Ovary (tissue), 9 donors: ENCODE data around the gene ATXN1. TPM values are rescaled to one million over a fixed set of nuclear protein-coding genes. Genes with fewer than 3 reads are reported as not detected.

Source experiments
- DNase-seq, 5 donors: peaks; one replicate each; pipeline ENCODE4 v3.0.0-alpha.2; 2019 to 2020
- H3K27ac ChIP-seq, 2 donors: fragments of 200-600 bp; one replicate each; pipeline versions ENCODE4 v1.5.1 to v1.8.0; 2019 to 2022
- H3K27me3 ChIP-seq: fragments of 200-600 bp; one replicate; pipeline ENCODE4 v1.8.0; 2022
- H3K36me3 ChIP-seq: fragments of 200-600 bp; sonication (generic); one replicate; pipeline ENCODE4 v1.5.1; 2019
- H3K4me1 ChIP-seq: one replicate; pipeline ENCODE4 v1.8.1; 2013; ENCODE audit warnings: mild to moderate bottlenecking, moderate library complexity; ENCODE audit not compliant: insufficient read depth
- H3K4me3 ChIP-seq: fragments of 200-600 bp; sonication (generic); one replicate; pipeline ENCODE4 v1.5.1; 2017
- H3K9me3 ChIP-seq, 2 donors: fragments of 200-600 bp in 1 of 2; sonication (generic) in 1 of 2; one replicate each; pipeline versions ENCODE4 v1.5.1 to v1.8.1; 2013 to 2019; ENCODE audit warnings: mild to moderate bottlenecking in 1 of 2, moderate library complexity in 1 of 2
- EP300 ChIP-seq: sonication (generic); formaldehyde crosslinking; IDR thresholded peaks from one replicate; pipeline ENCODE4 v1.6.1; 2017; ENCODE audit warnings: antibody characterized with exemption
- POLR2A ChIP-seq: fragments of 450-650 bp; IDR thresholded peaks from one replicate; pipeline ENCODE4 v1.6.1; 2017; ENCODE audit warnings: antibody characterized with exemption, mild to moderate bottlenecking, moderate library complexity
- WGBS, 3 donors: extraction: QIAGEN DNeasy Blood & Tissue Kit in 1 of 3; methylation state at CpG; one replicate each; pipeline versions ENCODE4 v1.1.5 to v1.1.7; 2013 to 2017; 5-methylcytosine and 5-hydroxymethylcytosine counted together
- intact Hi-C, 4 donors: fragments of 100-400 bp; cut with DNase I; formaldehyde crosslinking; loops; one replicate each; pipeline versions ENCODE4 v1.11.0 to v1.15.1; 2022 to 2023
- polyA plus RNA-seq, 2 donors: library from polyadenylated mRNA; stranded (reverse); fragments of 200-250 nt in 1 of 2; fragments of 350-450 nt in 1 of 2; fragmentation: Illumina TruSeq in 1 of 2; extraction: RNeasy Lipid Tissue Mini Kit (QIAGEN cat#74804) in 1 of 2; gene quantifications; one replicate each; pipeline ENCODE4 v1.2.3, GENCODE V29; 2013 to 2014
- total RNA-seq, 7 donors: library from RNA; depleted of rRNA in 2 of 7; stranded (reverse); fragments of >200 nt in 2 of 7; fragmentation: NEBNext Ultra II Directional in 3 of 7; extraction: Animal tissue kit (Norgen Biotek cat#: 25700) in 3 of 7; gene quantifications; one replicate each; pipeline versions ENCODE4 v1.1.0 to v1.2.4, GENCODE V29; 2016 to 2023
- TF ChIP-seq, protein P1 (sequence below), 3 donors: fragments of 450-650 bp in 2 of 3; fragments of 200-600 bp in 1 of 3; IDR thresholded peaks; one replicate each; pipeline versions ENCODE4 v1.5.1 to v1.8.0; 2016 to 2022; ENCODE audit warnings: antibody characterized with exemption in 3 of 3, mild to moderate bottlenecking in 1 of 3
- donor health status: DM: no; HTN: no; CAD: no; lungs with moderate emphysema.
- donor health status: DM: no; HTN: no; CAD: no.
- donor health status: Bipolar disorder and iron deficiency.
- donor health status: DM: yes; HTN: yes; CAD: no.
- donor health status: DM: no; HTN: no; CAD: no.
- donor health status: DM: yes; HTN: yes; CAD: no.

The ATXN1 gene
- total and polyA plus RNA-seq, 9 donors, result 7.3 to 38.2 (median 30.4) TPM

- TF ChIP-seq EP300 (no peak), POLR2A (no peak)
- TF ChIP-seq, protein P1, sequence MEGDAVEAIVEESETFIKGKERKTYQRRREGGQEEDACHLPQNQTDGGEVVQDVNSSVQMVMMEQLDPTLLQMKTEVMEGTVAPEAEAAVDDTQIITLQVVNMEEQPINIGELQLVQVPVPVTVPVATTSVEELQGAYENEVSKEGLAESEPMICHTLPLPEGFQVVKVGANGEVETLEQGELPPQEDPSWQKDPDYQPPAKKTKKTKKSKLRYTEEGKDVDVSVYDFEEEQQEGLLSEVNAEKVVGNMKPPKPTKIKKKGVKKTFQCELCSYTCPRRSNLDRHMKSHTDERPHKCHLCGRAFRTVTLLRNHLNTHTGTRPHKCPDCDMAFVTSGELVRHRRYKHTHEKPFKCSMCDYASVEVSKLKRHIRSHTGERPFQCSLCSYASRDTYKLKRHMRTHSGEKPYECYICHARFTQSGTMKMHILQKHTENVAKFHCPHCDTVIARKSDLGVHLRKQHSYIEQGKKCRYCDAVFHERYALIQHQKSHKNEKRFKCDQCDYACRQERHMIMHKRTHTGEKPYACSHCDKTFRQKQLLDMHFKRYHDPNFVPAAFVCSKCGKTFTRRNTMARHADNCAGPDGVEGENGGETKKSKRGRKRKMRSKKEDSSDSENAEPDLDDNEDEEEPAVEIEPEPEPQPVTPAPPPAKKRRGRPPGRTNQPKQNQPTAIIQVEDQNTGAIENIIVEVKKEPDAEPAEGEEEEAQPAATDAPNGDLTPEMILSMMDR (IDR thresholded peaks at IDR 0.05), result no peak
- Histone ChIP-seq H3K36me3 (no peaks in the 10 kb centered on the region), H3K4me1 (no peaks in the 10 kb centered on the region), H3K9me3 (no peaks in the 10 kb centered on the region), H3K4me3 (no peak overlapping the region), H3K27me3 (no peaks in the 10 kb centered on the region), H3K27ac (no peak overlapping the region)
- intact Hi-C loops, result no loop called here
- 79 to 88% (median 82%) methylated on average over 6 of the region's 6 CpGs for WGBS, 3 donors
- no peak for DNase-seq
Measured at GRCh38 chr6:16291739-16292138, 469.5 kb downstream of the ATXN1 start.

- Histone ChIP-seq H3K4me1 (no peaks in the 10 kb centered on the region), H3K4me3 (no peak overlapping the region), H3K27ac (no peak overlapping the region), H3K9me3 (no peaks in the 10 kb centered on the region), H3K36me3 (no peaks in the 10 kb centered on the region), H3K27me3 (no peaks in the 10 kb centered on the region)
- intact Hi-C loops, result no loop called here
- TF ChIP-seq POLR2A (no peak), EP300 (no peak)
- TF ChIP-seq, protein P1 (IDR thresholded peaks at IDR 0.05), result no peak
- no peak for DNase-seq
- WGBS, 3 donors, result 93 to 97% (median 96%) methylated on average over 26 of the region's 26 CpGs
Measured at GRCh38 chr6:16288163-16288562, 473.1 kb downstream of the ATXN1 start.

DNA sequence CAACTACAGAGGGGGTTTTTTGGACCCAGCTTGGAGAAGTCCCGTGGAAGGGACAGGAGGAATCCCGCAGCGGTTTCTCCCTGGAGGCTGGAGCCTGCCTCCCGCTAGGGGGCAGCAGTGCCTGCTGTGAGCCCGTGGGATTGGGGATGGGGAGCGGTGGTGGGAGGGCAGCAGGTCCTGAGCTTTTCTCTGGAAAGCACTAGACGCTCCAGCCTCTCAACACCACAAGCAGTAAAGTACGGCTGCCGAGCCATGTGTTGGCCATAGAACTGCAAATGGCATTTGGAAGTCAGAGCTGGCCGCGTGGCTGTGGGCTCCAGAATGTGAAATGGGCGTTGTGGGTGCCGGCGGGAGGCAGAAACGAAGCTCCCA, 475.1 kb downstream of the ATXN1 start:
- WGBS, 3 donors, result 58 to 68% (median 64%) methylated on average over 15 of the region's 15 CpGs
- Histone ChIP-seq H3K4me3 (no peak overlapping the region), H3K27ac (no peak overlapping the region), H3K36me3 (no peaks in the 10 kb centered on the region), H3K27me3 (no peaks in the 10 kb centered on the region), H3K9me3 (no peaks in the 10 kb centered on the region), H3K4me1 (no peaks in the 10 kb centered on the region)
- DNase-seq, result peak in 1 of 5 donors; percentile 37
- no peak for TF ChIP-seq EP300
- TF ChIP-seq, protein P1 (IDR thresholded peaks at IDR 0.05), result peak in 2 of 3 donors; percentile 9 to 12
- TF ChIP-seq POLR2A, result no peak
- intact Hi-C loops, result no loop called here

- Histone ChIP-seq H3K27me3 (no peaks in the 10 kb centered on the region), H3K27ac (no peak overlapping the region), H3K36me3 (no peaks in the 10 kb centered on the region), H3K9me3 (no peaks in the 10 kb centered on the region), H3K4me3 (no peak overlapping the region), H3K4me1 (no peaks in the 10 kb centered on the region)
- DNase-seq, result no peak
- intact Hi-C loops, result no loop called here
- 86 to 90% (median 88%) methylated on average over 11 of the region's 11 CpGs for WGBS, 3 donors
- TF ChIP-seq POLR2A (no peak), EP300 (no peak)
- TF ChIP-seq, protein P1 (IDR thresholded peaks at IDR 0.05), result no peak
Measured at GRCh38 chr6:16285467-16286150, 475.7 kb downstream of the ATXN1 start.
